ENCODE data around the gene RAB10. TPM values are rescaled to one million over a fixed set of nuclear protein-coding genes. Genes with fewer than 3 reads are reported as not detected.

The RAB10 gene
- total and polyA plus RNA-seq, 4 donors = 26.6 to 52.2 (median 41.6) TPM

DNA sequence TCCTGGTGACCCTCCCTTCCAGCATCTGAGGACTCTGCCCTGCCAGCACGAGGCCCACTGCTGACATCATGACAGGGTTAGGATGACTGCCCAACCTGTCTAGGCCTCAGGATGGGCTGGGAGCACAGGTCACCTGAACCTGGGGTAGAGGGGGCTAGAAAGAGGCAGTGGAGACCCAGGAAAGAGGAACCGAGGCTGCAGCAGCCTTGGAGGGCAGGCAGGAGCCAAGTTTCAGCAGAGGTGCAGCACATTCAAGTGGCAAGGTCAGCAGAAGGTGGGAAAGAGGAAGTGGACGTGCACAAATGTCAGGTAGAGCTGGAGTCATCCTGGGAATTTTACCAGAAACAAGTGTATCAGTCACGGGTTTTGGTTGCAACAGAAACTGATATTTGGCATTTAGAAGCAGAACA, 13.6 kb upstream of the RAB10 start:
- peaks cover 0 to 10% (median 5%) of the 10 kb centered on the region in 4 donors for H3K4me1 ChIP-seq (ENCODE audit: control insufficient read depth in 4 of 4, insufficient read depth in 4 of 4, low read length in 3 of 4)
- no peak overlapping the region for H3K9ac ChIP-seq (ENCODE audit: low read depth in 1 of 2, low read length in 2 of 2)
- no peak for DNase-seq (ENCODE audit: low spot score)
- no peak overlapping the region for H3K4me3 ChIP-seq (ENCODE audit: low read depth in 1 of 3, low read length in 3 of 3)
- no peaks in the 10 kb centered on the region for H3K36me3 ChIP-seq (ENCODE audit: control insufficient read depth in 4 of 4, insufficient read depth in 3 of 4, low read depth in 1 of 4, low read length in 3 of 4)
- TF ChIP-seq RAD21 (IDR thresholded peaks at IDR 0.05) = no peak
- TF ChIP-seq, protein P1, sequence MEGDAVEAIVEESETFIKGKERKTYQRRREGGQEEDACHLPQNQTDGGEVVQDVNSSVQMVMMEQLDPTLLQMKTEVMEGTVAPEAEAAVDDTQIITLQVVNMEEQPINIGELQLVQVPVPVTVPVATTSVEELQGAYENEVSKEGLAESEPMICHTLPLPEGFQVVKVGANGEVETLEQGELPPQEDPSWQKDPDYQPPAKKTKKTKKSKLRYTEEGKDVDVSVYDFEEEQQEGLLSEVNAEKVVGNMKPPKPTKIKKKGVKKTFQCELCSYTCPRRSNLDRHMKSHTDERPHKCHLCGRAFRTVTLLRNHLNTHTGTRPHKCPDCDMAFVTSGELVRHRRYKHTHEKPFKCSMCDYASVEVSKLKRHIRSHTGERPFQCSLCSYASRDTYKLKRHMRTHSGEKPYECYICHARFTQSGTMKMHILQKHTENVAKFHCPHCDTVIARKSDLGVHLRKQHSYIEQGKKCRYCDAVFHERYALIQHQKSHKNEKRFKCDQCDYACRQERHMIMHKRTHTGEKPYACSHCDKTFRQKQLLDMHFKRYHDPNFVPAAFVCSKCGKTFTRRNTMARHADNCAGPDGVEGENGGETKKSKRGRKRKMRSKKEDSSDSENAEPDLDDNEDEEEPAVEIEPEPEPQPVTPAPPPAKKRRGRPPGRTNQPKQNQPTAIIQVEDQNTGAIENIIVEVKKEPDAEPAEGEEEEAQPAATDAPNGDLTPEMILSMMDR (IDR thresholded peaks at IDR 0.05; ENCODE audit: low read depth, low read length, missing input control) = no peak
- TF ChIP-seq, protein P2, sequence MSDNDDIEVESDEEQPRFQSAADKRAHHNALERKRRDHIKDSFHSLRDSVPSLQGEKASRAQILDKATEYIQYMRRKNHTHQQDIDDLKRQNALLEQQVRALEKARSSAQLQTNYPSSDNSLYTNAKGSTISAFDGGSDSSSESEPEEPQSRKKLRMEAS (IDR thresholded peaks at IDR 0.05) = no peak
- TF ChIP-seq TAF1 (conservative IDR thresholded peaks at IDR 0.05) = no peak
- TF ChIP-seq, protein P3, sequence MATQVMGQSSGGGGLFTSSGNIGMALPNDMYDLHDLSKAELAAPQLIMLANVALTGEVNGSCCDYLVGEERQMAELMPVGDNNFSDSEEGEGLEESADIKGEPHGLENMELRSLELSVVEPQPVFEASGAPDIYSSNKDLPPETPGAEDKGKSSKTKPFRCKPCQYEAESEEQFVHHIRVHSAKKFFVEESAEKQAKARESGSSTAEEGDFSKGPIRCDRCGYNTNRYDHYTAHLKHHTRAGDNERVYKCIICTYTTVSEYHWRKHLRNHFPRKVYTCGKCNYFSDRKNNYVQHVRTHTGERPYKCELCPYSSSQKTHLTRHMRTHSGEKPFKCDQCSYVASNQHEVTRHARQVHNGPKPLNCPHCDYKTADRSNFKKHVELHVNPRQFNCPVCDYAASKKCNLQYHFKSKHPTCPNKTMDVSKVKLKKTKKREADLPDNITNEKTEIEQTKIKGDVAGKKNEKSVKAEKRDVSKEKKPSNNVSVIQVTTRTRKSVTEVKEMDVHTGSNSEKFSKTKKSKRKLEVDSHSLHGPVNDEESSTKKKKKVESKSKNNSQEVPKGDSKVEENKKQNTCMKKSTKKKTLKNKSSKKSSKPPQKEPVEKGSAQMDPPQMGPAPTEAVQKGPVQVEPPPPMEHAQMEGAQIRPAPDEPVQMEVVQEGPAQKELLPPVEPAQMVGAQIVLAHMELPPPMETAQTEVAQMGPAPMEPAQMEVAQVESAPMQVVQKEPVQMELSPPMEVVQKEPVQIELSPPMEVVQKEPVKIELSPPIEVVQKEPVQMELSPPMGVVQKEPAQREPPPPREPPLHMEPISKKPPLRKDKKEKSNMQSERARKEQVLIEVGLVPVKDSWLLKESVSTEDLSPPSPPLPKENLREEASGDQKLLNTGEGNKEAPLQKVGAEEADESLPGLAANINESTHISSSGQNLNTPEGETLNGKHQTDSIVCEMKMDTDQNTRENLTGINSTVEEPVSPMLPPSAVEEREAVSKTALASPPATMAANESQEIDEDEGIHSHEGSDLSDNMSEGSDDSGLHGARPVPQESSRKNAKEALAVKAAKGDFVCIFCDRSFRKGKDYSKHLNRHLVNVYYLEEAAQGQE (IDR thresholded peaks at IDR 0.05) = no peak
- no peak for TF ChIP-seq FOXA1 (IDR thresholded peaks at IDR 0.05)
- TF ChIP-seq JUND (IDR thresholded peaks at IDR 0.05) = no peak
- TF ChIP-seq YY1 (IDR thresholded peaks at IDR 0.05) = no peak
- TF ChIP-seq HNF4G (IDR thresholded peaks at IDR 0.05) = no peak
- H3K27ac ChIP-seq (ENCODE audit: low read depth in 1 of 2, low read length in 2 of 2) = no peak overlapping the region
- no peaks in the 10 kb centered on the region for H3K27me3 ChIP-seq (ENCODE audit: control insufficient read depth in 4 of 4, insufficient read depth in 4 of 4, low read length in 3 of 4)
- no peaks in the 10 kb centered on the region for H3K9me3 ChIP-seq (ENCODE audit: control insufficient read depth in 4 of 4, low read length in 3 of 4)
- WGBS = 78% methylated on average over 4 of the region's 4 CpGs

DNA sequence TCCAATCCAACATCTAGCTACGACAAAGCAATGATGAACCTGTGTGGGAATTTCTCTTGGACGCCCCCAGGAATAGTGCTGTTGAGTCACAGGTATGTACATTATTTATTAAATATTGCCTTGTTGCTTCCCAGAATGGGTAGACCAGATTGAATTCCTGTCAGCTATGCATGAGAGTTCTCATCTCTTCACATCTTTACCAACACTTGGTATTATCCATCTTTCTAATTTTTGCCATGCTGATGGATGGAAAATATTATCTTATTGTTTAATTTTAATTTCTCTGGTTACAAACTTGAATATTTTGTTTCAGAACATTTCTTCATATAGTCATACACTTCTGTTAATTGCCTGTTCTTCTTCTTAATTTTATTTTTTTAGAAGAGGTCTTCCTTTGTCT, 9.6 kb upstream of the RAB10 start:
- no peak overlapping the region for H3K4me3 ChIP-seq (ENCODE audit: low read depth in 1 of 3, low read length in 3 of 3)
- H3K9me3 ChIP-seq (ENCODE audit: control insufficient read depth in 4 of 4, low read length in 3 of 4) = no peaks in the 10 kb centered on the region
- TF ChIP-seq, protein P1 (IDR thresholded peaks at IDR 0.05; ENCODE audit: low read depth, low read length, missing input control) = no peak
- no peak for TF ChIP-seq FOXA1 (IDR thresholded peaks at IDR 0.05)
- no peak for TF ChIP-seq YY1 (IDR thresholded peaks at IDR 0.05)
- TF ChIP-seq GABPA (IDR thresholded peaks at IDR 0.05 in 1 of 2, conservative IDR thresholded peaks at IDR 0.05 in 1 of 2) = no peak
- TF ChIP-seq RAD21 (IDR thresholded peaks at IDR 0.05) = no peak
- no peak for TF ChIP-seq TAF1 (conservative IDR thresholded peaks at IDR 0.05)
- no peak for TF ChIP-seq HNF4A (conservative IDR thresholded peaks at IDR 0.05)
- no peak for TF ChIP-seq RXRA (IDR thresholded peaks at IDR 0.05)
- no peak for TF ChIP-seq JUND (IDR thresholded peaks at IDR 0.05)
- TF ChIP-seq, protein P4, sequence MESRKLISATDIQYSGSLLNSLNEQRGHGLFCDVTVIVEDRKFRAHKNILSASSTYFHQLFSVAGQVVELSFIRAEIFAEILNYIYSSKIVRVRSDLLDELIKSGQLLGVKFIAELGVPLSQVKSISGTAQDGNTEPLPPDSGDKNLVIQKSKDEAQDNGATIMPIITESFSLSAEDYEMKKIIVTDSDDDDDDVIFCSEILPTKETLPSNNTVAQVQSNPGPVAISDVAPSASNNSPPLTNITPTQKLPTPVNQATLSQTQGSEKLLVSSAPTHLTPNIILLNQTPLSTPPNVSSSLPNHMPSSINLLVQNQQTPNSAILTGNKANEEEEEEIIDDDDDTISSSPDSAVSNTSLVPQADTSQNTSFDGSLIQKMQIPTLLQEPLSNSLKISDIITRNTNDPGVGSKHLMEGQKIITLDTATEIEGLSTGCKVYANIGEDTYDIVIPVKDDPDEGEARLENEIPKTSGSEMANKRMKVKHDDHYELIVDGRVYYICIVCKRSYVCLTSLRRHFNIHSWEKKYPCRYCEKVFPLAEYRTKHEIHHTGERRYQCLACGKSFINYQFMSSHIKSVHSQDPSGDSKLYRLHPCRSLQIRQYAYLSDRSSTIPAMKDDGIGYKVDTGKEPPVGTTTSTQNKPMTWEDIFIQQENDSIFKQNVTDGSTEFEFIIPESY (IDR thresholded peaks at IDR 0.05) = no peak
- TF ChIP-seq, protein P3 (IDR thresholded peaks at IDR 0.05) = no peak
- no peak for TF ChIP-seq SP1 (IDR thresholded peaks at IDR 0.05)
- TF ChIP-seq FOXA2 (IDR thresholded peaks at IDR 0.05) = no peak
- TF ChIP-seq EGR1 (IDR thresholded peaks at IDR 0.05; ENCODE audit: low read depth in 2 of 2) = no peak
- no peak for TF ChIP-seq HNF4G (IDR thresholded peaks at IDR 0.05)
- TF ChIP-seq, protein P5, sequence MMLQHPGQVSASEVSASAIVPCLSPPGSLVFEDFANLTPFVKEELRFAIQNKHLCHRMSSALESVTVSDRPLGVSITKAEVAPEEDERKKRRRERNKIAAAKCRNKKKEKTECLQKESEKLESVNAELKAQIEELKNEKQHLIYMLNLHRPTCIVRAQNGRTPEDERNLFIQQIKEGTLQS (IDR thresholded peaks at IDR 0.05) = no peak
- DNase-seq (ENCODE audit: low spot score) = no peak
- no peaks in the 10 kb centered on the region for H3K4me1 ChIP-seq (ENCODE audit: control insufficient read depth in 4 of 4, insufficient read depth in 4 of 4, low read length in 3 of 4)
- H3K27me3 ChIP-seq (ENCODE audit: control insufficient read depth in 4 of 4, insufficient read depth in 4 of 4, low read length in 3 of 4) = no peaks in the 10 kb centered on the region
- WGBS = 97% methylated on average over 2 of the region's 2 CpGs
- H3K36me3 ChIP-seq (ENCODE audit: control insufficient read depth in 4 of 4, insufficient read depth in 3 of 4, low read depth in 1 of 4, low read length in 3 of 4) = no peaks in the 10 kb centered on the region
- H3K9ac ChIP-seq (ENCODE audit: low read depth in 1 of 2, low read length in 2 of 2) = no peak overlapping the region
- no peak overlapping the region for H3K27ac ChIP-seq (ENCODE audit: low read depth in 1 of 2, low read length in 2 of 2)

Data from liver (tissue), 9 donors.